Activated CD4-positive, alpha-beta memory T cell treated with anti-CD3 and anti-CD28 coated beads, Interleukin-2, amount 10 ng/mL, durations not matched to agents 7 days and 5 days (primary cell): Measurements from ENCODE around the gene ZC3H11A. TPM values are rescaled to one million over a fixed set of nuclear protein-coding genes. Genes with fewer than 3 reads are reported as not detected.
A peak's percentile ranks its signal among the peaks of the same experiment; 100 is the strongest.
"Not testable (repeated sequence)": the region's sequence is repeated elsewhere in the genome, so short reads cannot be mapped to it uniquely, and the experiment has no call there.

Experiments used
- CTCF ChIA-PET: fragments of 350-600 bp; sonication (Branson Sonifier 250); formaldehyde crosslinking; loops from one replicate; lab custom pipeline; 2021; ENCODE audit warnings: antibody characterized with exemption, inconsistent platforms; lab: Charles Lee
- POLR2A ChIA-PET: fragments of 350-600 bp; sonication (Branson Sonifier 250); formaldehyde crosslinking; loops from one replicate; lab custom pipeline; 2021; ENCODE audit warnings: antibody characterized with exemption; lab: Charles Lee
- DNase-seq: peaks from one replicate; pipeline ENCODE4 v3.0.0-alpha.2; 2020
- H3K27ac Mint-ChIP-seq: one replicate; pipeline ENCODE4 v1.8.0; 2021; ENCODE audit warnings: mild to moderate bottlenecking, mixed read lengths
- H3K27me3 Mint-ChIP-seq: one replicate; pipeline ENCODE4 v1.8.0; 2021; ENCODE audit warnings: mixed read lengths
- H3K36me3 Mint-ChIP-seq: one replicate; pipeline ENCODE4 v1.8.0; 2021; ENCODE audit warnings: low read depth, mixed read lengths
- H3K4me1 Mint-ChIP-seq: one replicate; pipeline ENCODE4 v1.8.0; 2021; ENCODE audit warnings: mixed read lengths
- H3K4me3 Mint-ChIP-seq: one replicate; pipeline ENCODE4 v1.8.0; 2021; ENCODE audit warnings: mild to moderate bottlenecking, mixed read lengths
- H3K9me3 Mint-ChIP-seq: one replicate; pipeline ENCODE4 v1.8.0; 2021; ENCODE audit warnings: mixed read lengths
- total RNA-seq, 2 experiments: library from RNA; stranded (reverse); gene quantifications; one replicate each; pipeline ENCODE4 v1.2.3, GENCODE V29; 2021

Gene ZC3H11A
- 100 to 1,000 TPM in 1 of 2 experiments, 10 to 100 TPM in 1; 99.1 to 101 TPM for total RNA-seq

- DNase-seq: peak; percentile 99
- Mint-ChIP-seq H3K27ac (peak within 1 kb of the TSS; percentile 98), H3K4me3 (peak within 1 kb of the TSS; percentile 99), H3K36me3 (peaks cover 43% of the 10 kb centered on the region), H3K27me3 (no peaks in the 10 kb centered on the region), H3K9me3 (no peaks in the 10 kb centered on the region), H3K4me1 (peaks cover 45% of the 10 kb centered on the region)
- ChIA-PET POLR2A (interaction anchor here (1.1 to 1.8 kb wide), 2 partner anchors 31 to 169 kb away, joined by 4 to 16 read pairs; partner anchors contain the start of genes ATP2B4 and LAX1), CTCF (no interaction called here)
These were observed at the start of gene ZC3H11A, which contains the start of gene ZBED6 for GRCh38 chr1:203795441-203796235. TSS of gene ZC3H11A (plus strand) at chr1:203795623. CDS start at chr1:203817071, 21,448 bp downstream. TSS of gene ZBED6 (plus strand) at chr1:203795623. CDS start at chr1:203797523, 1,900 bp downstream.

- no peaks in the 10 kb centered on the region for H3K27me3 Mint-ChIP-seq
- DNase-seq: no peak
- H3K4me3 Mint-ChIP-seq: no peak overlapping the region
- no peak overlapping the region for H3K27ac Mint-ChIP-seq
- H3K36me3 Mint-ChIP-seq: peaks cover 31% of the 10 kb centered on the region
- H3K9me3 Mint-ChIP-seq: no peaks in the 10 kb centered on the region
- H3K4me1 Mint-ChIP-seq: peaks cover 27% of the 10 kb centered on the region
- POLR2A ChIA-PET: interaction anchor here (1.0 to 1.3 kb wide), 2 partner anchors 18 to 20 kb away, joined by 3 to 7 read pairs; no protein-coding TSS in a partner anchor
- CTCF ChIA-PET: no interaction called here
These were observed 49.1 kb upstream of the ZC3H11A start for GRCh38 chr1:203746281-203746680.

- Mint-ChIP-seq H3K27me3 (no peaks in the 10 kb centered on the region), H3K9me3 (no peaks in the 10 kb centered on the region), H3K4me1 (peaks cover 22% of the 10 kb centered on the region), H3K4me3 (no peak overlapping the region), H3K36me3 (no peaks in the 10 kb centered on the region), H3K27ac (no peak overlapping the region)
- CTCF ChIA-PET: no interaction called here
- no peak for DNase-seq
- POLR2A ChIA-PET: interaction anchor here (2.1 kb wide), 1 partner anchor 14 kb away, joined by 10 read pairs; the partner anchor contains the start of gene LAX1
These were observed 44.4 kb upstream of the ZC3H11A start for GRCh38 chr1:203751051-203751450.

- H3K27me3 Mint-ChIP-seq, DNase-seq, H3K9me3 Mint-ChIP-seq, H3K27ac Mint-ChIP-seq, CTCF ChIA-PET, H3K36me3 Mint-ChIP-seq, H3K4me3 Mint-ChIP-seq: not testable (repeated sequence)
- POLR2A ChIA-PET: interaction anchor here (2.1 kb wide), 1 partner anchor 13 kb away, joined by 10 read pairs; the partner anchor contains the start of gene LAX1
- peaks cover 26% of the 10 kb centered on the region for H3K4me1 Mint-ChIP-seq
These were observed 43.6 kb upstream of the ZC3H11A start for GRCh38 chr1:203751618-203752361.

- Mint-ChIP-seq H3K27me3 (no peaks in the 10 kb centered on the region), H3K4me3 (no peak overlapping the region), H3K27ac (peak overlapping the region; percentile 70), H3K36me3 (no peaks in the 10 kb centered on the region), H3K9me3 (no peaks in the 10 kb centered on the region), H3K4me1 (peaks cover 28% of the 10 kb centered on the region)
- DNase-seq: no peak
- ChIA-PET CTCF (no interaction called here), POLR2A (interaction anchor here (4.0 kb wide), 1 partner anchor 10 kb away, joined by 30 read pairs; the partner anchor contains the start of gene LAX1)
These were observed 41.0 kb upstream of the ZC3H11A start for GRCh38 chr1:203754455-203754864.

- POLR2A ChIA-PET: interaction anchor here (4.0 kb wide), 1 partner anchor 9 kb away, joined by 30 read pairs; the partner anchor contains the start of gene LAX1
- Mint-ChIP-seq H3K36me3 (no peaks in the 10 kb centered on the region), H3K9me3 (no peaks in the 10 kb centered on the region), H3K4me1 (peaks cover 28% of the 10 kb centered on the region), H3K27ac (no peak overlapping the region), H3K4me3 (no peak overlapping the region), H3K27me3 (no peaks in the 10 kb centered on the region)
- no peak for DNase-seq
- CTCF ChIA-PET: interaction anchor here (1.2 kb wide), 1 partner anchor 10 kb away, joined by 4 read pairs; no protein-coding TSS in a partner anchor
These were observed 39.4 kb upstream of the ZC3H11A start for GRCh38 chr1:203756036-203756435.

- H3K27ac Mint-ChIP-seq, H3K9me3 Mint-ChIP-seq, H3K4me3 Mint-ChIP-seq, DNase-seq, H3K36me3 Mint-ChIP-seq, H3K27me3 Mint-ChIP-seq, CTCF ChIA-PET: not testable (repeated sequence)
- H3K4me1 Mint-ChIP-seq: peaks cover 36% of the 10 kb centered on the region
- POLR2A ChIA-PET: interaction anchor here (1.1 kb wide), 1 partner anchor 11 kb away, joined by 4 read pairs; no protein-coding TSS in a partner anchor
These were observed 36.7 kb upstream of the ZC3H11A start for GRCh38 chr1:203758749-203759148.

GRCh38 chr1:203760506-203760905 is 34.9 kb upstream of the ZC3H11A start:
- no peaks in the 10 kb centered on the region for H3K27me3 Mint-ChIP-seq
- H3K9me3 Mint-ChIP-seq: no peaks in the 10 kb centered on the region
- no peak for DNase-seq
- ChIA-PET POLR2A (no interaction called here), CTCF (no interaction called here)
- H3K4me1 Mint-ChIP-seq: peaks cover 38% of the 10 kb centered on the region
- H3K4me3 Mint-ChIP-seq: no peak overlapping the region
- H3K36me3 Mint-ChIP-seq: peaks cover 4% of the 10 kb centered on the region
- H3K27ac Mint-ChIP-seq: no peak overlapping the region

- H3K27me3 Mint-ChIP-seq, DNase-seq, POLR2A ChIA-PET, H3K27ac Mint-ChIP-seq, H3K9me3 Mint-ChIP-seq, H3K4me3 Mint-ChIP-seq, CTCF ChIA-PET: not testable (repeated sequence)
- Mint-ChIP-seq H3K36me3 (peaks cover 12% of the 10 kb centered on the region), H3K4me1 (peaks cover 35% of the 10 kb centered on the region)
These were observed 33.5 kb upstream of the ZC3H11A start for GRCh38 chr1:203761958-203762357.

GRCh38 chr1:203763505-203763904 is 31.9 kb upstream of the ZC3H11A start:
- POLR2A ChIA-PET: interaction anchor here (1.4 to 4.0 kb wide), 5 partner anchors 9 to 136 kb away, joined by 7 to 55 read pairs (median 30); partner anchors contain the start of genes ATP2B4, ZBED6 and ZC3H11A
- Mint-ChIP-seq H3K9me3 (no peaks in the 10 kb centered on the region), H3K27ac (peak overlapping the region; percentile 82), H3K27me3 (no peaks in the 10 kb centered on the region), H3K36me3 (peaks cover 17% of the 10 kb centered on the region), H3K4me3 (no peak overlapping the region), H3K4me1 (peaks cover 47% of the 10 kb centered on the region)
- CTCF ChIA-PET: no interaction called here
- no peak for DNase-seq

GRCh38 chr1:203764105-203765028 is 31.1 kb upstream of the ZC3H11A start:
- no peaks in the 10 kb centered on the region for H3K9me3 Mint-ChIP-seq
- H3K36me3 Mint-ChIP-seq: peaks cover 21% of the 10 kb centered on the region
- peak overlapping the region; percentile 100 for H3K27ac Mint-ChIP-seq
- DNase-seq: no peak
- H3K4me3 Mint-ChIP-seq: peak overlapping the region; percentile 95
- ChIA-PET POLR2A (interaction anchor here (0.5 to 4.0 kb wide), 38 partner anchors 9 to 1809 kb away, joined by 3 to 55 read pairs (median 5); partner anchors contain the start of genes ATP2B4, TIMM17A, ZBED6 and ZC3H11A), CTCF (interaction anchor here (0.7 to 2.2 kb wide), 7 partner anchors 11 to 444 kb away, joined by 3 to 7 read pairs (median 4); partner anchors contain the start of gene ATP2B4)
- no peaks in the 10 kb centered on the region for H3K27me3 Mint-ChIP-seq
- peaks cover 52% of the 10 kb centered on the region for H3K4me1 Mint-ChIP-seq
